Measurements from ENCODE around the gene TMEM143.
"Not testable (repeated sequence)": the region's sequence is repeated elsewhere in the genome, so short reads cannot be mapped to it uniquely, and the experiment has no call there.

DNA sequence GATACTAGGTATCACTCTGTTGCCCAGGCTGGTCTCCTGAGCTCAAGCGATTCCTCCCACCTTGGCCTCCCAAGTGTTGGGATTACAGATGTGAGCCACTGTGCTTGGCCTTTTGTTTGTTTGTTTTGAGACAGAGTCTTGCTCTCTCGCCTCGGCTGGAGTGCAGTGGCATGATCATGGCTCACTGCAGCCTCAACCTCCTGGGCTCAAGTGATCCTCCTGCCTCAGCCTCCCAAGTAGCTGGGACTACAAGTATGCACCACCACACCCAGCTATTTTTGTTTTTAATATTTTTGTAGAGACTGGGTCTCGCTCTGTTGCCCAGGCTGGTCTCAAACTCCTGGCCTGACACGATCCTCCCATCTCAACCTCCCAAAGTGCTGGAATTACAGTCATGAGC is 8.0 kb upstream of the TMEM143 start:
- not testable (repeated sequence) for TF ChIP-seq MAX (IDR thresholded peaks at IDR 0.05); CHD1 (IDR thresholded peaks at IDR 0.05; ENCODE audit: low read depth, low read length); KDM1A (IDR thresholded peaks at IDR 0.05; ENCODE audit: borderline replicate concordance, low read length); TCF12 (IDR thresholded peaks at IDR 0.05; ENCODE audit: low read depth, low read length); EP300 (IDR thresholded peaks at IDR 0.05; ENCODE audit: borderline replicate concordance in 1 of 2, low read depth in 2 of 2, low read length in 2 of 2); YY1 (IDR thresholded peaks at IDR 0.05; ENCODE audit: low read depth, low read length); HDAC2 (IDR thresholded peaks at IDR 0.05; ENCODE audit: borderline replicate concordance in 1 of 2, low read depth in 2 of 2, low read length in 2 of 2); SUZ12 (IDR thresholded peaks at IDR 0.05; ENCODE audit: low read length); POLR2A (IDR thresholded peaks at IDR 0.05; ENCODE audit: control extremely low read depth in 1 of 2, low read depth in 2 of 2, low read length in 2 of 2); RFX5 (IDR thresholded peaks at IDR 0.05; ENCODE audit: borderline replicate concordance, low read depth, low read length)
- TF ChIP-seq, protein P1, sequence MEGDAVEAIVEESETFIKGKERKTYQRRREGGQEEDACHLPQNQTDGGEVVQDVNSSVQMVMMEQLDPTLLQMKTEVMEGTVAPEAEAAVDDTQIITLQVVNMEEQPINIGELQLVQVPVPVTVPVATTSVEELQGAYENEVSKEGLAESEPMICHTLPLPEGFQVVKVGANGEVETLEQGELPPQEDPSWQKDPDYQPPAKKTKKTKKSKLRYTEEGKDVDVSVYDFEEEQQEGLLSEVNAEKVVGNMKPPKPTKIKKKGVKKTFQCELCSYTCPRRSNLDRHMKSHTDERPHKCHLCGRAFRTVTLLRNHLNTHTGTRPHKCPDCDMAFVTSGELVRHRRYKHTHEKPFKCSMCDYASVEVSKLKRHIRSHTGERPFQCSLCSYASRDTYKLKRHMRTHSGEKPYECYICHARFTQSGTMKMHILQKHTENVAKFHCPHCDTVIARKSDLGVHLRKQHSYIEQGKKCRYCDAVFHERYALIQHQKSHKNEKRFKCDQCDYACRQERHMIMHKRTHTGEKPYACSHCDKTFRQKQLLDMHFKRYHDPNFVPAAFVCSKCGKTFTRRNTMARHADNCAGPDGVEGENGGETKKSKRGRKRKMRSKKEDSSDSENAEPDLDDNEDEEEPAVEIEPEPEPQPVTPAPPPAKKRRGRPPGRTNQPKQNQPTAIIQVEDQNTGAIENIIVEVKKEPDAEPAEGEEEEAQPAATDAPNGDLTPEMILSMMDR (IDR thresholded peaks at IDR 0.05; ENCODE audit: control extremely low read depth in 1 of 3, insufficient read depth in 1 of 3, low read depth in 1 of 3, low read length in 3 of 3) = not testable (repeated sequence)
